K562 (cell line): ENCODE results near the gene RRAGD. TPM values are rescaled to one million over a fixed set of nuclear protein-coding genes. Genes with fewer than 3 reads are reported as not detected.

Experiments
- FOXJ3 ChIP-seq: sonication (generic); formaldehyde crosslinking; IDR thresholded peaks from 2 replicates; pipeline ENCODE4 v1.4.0; 2020; ENCODE audit warnings: mild to moderate bottlenecking, missing genetic modification reagents
- KLF13 ChIP-seq: fragments of 450-650 bp; IDR thresholded peaks from 2 replicates; pipeline ENCODE4 v1.6.1; 2016; ENCODE audit warnings: missing genetic modification characterization, low read depth, mild to moderate bottlenecking, missing compliant biosample characterization, moderate library complexity, borderline replicate concordance
- polyA plus RNA-seq, 8 experiments: library from polyadenylated mRNA; depleted of rRNA in 4 of 8; stranded (reverse) in 5 of 8; unstranded in 3 of 8; fragments of >200 nt; fragmentation: Nextera tagmentation in 2 of 8; fragmentation: Illumina TruSeq in 1 of 8; extraction: Ambion mirVana in 2 of 8; extraction: Trizol in 1 of 8; gene quantifications; 2 replicates each; pipeline versions ENCODE4 v1.2.1 to v1.2.3, GENCODE V29; 2011 to 2014; ENCODE audit warnings: inconsistent platforms in 1 of 8, missing spikeins in 1 of 8
- total RNA-seq, 7 experiments: library from RNA; depleted of rRNA in 6 of 7; stranded (reverse); fragments of >200 nt in 6 of 7; fragmentation: Illumina TruSeq in 2 of 7; extraction: Trizol in 2 of 7; gene quantifications; 2 replicates each; pipeline versions ENCODE4 v1.2.1 to v1.2.3, GENCODE V29; 2011 to 2021; ENCODE audit warnings: low replicate concordance in 1 of 7
- TF ChIP-seq, protein P1 (sequence below): fragments of 450-650 bp; IDR thresholded peaks from 2 replicates; pipeline ENCODE4 v1.6.1; 2016; ENCODE audit warnings: low read depth

Gene RRAGD
- total and polyA plus RNA-seq, 9 of the 15 experiments (the other 6 are each of a cell fraction or from before 2014, with no cell fraction given): 0.03 to 0.07 (median 0.04) TPM; not detected in 6

DNA sequence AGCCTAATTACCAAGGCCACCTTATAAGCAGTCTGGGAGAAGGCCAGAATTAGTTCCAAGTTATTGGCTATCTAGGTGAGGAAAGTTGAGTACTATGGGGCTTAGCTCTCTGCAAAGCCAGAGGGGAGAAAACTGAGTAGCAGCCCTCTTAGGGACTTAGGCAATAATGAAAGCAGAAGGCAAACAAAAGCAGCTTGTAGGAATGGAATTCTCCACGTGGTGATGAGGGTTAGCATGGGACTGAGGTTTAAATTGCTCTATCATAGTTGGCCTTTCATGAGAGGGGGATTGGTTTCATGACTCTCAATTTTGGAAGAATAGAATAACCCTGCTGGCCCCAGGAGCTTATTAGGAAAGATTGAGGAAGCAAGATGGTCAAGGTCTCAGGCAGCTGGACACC lies 52.5 kb downstream of the RRAGD start (continued):
- TF ChIP-seq, protein P1, sequence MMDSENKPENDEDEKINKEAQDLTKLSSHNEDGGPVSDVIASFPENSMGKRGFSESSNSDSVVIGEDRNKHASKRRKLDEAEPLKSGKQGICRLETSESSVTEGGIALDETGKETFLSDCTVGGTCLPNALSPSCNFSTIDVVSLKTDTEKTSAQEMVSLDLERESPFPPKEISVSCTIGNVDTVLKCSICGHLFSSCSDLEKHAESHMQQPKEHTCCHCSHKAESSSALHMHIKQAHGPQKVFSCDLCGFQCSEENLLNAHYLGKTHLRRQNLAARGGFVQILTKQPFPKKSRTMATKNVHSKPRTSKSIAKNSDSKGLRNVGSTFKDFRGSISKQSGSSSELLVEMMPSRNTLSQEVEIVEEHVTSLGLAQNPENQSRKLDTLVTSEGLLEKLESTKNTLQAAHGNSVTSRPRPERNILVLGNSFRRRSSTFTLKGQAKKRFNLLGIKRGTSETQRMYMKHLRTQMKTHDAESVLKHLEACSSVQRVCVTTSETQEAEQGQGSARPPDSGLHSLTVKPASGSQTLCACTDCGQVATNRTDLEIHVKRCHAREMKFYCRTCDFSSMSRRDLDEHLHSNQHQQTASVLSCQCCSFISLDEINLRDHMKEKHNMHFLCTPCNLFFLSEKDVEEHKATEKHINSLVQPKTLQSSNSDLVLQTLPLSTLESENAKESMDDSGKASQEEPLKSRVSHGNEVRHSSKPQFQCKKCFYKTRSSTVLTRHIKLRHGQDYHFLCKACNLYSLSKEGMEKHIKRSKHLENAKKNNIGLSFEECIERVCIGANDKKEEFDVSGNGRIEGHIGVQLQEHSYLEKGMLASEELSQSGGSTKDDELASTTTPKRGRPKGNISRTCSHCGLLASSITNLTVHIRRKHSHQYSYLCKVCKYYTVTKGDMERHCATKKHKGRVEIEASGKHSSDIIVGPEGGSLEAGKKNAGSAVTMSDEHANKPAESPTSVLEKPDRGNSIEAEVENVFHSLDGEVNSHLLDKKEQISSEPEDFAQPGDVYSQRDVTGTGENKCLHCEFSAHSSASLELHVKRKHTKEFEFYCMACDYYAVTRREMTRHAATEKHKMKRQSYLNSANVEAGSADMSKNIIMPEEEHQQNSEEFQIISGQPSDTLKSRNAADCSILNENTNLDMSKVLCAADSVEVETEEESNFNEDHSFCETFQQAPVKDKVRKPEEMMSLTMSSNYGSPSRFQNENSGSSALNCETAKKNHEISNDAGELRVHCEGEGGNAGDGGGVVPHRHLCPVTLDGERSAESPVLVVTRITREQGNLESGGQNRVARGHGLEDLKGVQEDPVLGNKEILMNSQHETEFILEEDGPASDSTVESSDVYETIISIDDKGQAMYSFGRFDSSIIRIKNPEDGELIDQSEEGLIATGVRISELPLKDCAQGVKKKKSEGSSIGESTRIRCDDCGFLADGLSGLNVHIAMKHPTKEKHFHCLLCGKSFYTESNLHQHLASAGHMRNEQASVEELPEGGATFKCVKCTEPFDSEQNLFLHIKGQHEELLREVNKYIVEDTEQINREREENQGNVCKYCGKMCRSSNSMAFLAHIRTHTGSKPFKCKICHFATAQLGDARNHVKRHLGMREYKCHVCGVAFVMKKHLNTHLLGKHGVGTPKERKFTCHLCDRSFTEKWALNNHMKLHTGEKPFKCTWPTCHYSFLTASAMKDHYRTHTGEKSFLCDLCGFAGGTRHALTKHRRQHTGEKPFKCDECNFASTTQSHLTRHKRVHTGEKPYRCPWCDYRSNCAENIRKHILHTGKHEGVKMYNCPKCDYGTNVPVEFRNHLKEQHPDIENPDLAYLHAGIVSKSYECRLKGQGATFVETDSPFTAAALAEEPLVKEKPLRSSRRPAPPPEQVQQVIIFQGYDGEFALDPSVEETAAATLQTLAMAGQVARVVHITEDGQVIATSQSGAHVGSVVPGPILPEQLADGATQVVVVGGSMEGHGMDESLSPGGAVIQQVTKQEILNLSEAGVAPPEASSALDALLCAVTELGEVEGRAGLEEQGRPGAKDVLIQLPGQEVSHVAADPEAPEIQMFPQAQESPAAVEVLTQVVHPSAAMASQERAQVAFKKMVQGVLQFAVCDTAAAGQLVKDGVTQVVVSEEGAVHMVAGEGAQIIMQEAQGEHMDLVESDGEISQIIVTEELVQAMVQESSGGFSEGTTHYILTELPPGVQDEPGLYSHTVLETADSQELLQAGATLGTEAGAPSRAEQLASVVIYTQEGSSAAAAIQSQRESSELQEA: no peak
- TF ChIP-seq FOXJ3: no peak
- TF ChIP-seq KLF13 (tag): no peak
